MCF 10A (cell line): ENCODE results near the gene DIAPH1. TPM values are rescaled to one million over a fixed set of nuclear protein-coding genes. Genes with fewer than 3 reads are reported as not detected.
A peak's percentile ranks its signal among the peaks of the same experiment; 100 is the strongest.
"Not testable (repeated sequence)": the region's sequence is repeated elsewhere in the genome, so short reads cannot be mapped to it uniquely, and the experiment has no call there.

Source experiments
- BruUV-seq: library from RNA; stranded (reverse); fragments of 400-500 nt; replicated peaks from 2 replicates; lab custom pipeline; 2021; lab: Mats Ljungman, UMichigan
- CTCF ChIA-PET: fragments of 300-600 bp; sonication (Branson Sonifier 250); formaldehyde crosslinking; extraction: SDS; loops from one replicate; lab custom pipeline; 2021; ENCODE audit warnings: antibody characterized with exemption, inconsistent platforms; lab: Yijun Ruan, JAX
- POLR2A ChIA-PET: fragments of 300-600, 350-650 bp; sonication (Branson Sonifier 250); formaldehyde crosslinking; extraction: SDS; loops from one replicate; lab custom pipeline; 2020; ENCODE audit warnings: antibody characterized with exemption, inconsistent platforms; lab: Yijun Ruan, JAX
- DNase-seq: peaks from one replicate; pipeline ENCODE4 v3.0.0-alpha.2; 2018; ENCODE audit not compliant: unreplicated experiment
- H3K27ac Mint-ChIP-seq: one replicate; pipeline ENCODE4 v1.8.0; 2022; ENCODE audit warnings: mild to moderate bottlenecking, low read depth, mixed read lengths; ENCODE audit not compliant: unreplicated experiment
- H3K27me3 Mint-ChIP-seq: one replicate; pipeline ENCODE4 v1.8.0; 2022; ENCODE audit warnings: mixed read lengths; ENCODE audit not compliant: insufficient read depth, unreplicated experiment
- H3K36me3 Mint-ChIP-seq: one replicate; pipeline ENCODE4 v1.8.0; 2022; ENCODE audit warnings: mild to moderate bottlenecking, moderate library complexity, mixed read lengths; ENCODE audit not compliant: insufficient read depth, unreplicated experiment
- H3K4me1 Mint-ChIP-seq: one replicate; pipeline ENCODE4 v1.8.0; 2022; ENCODE audit warnings: mixed read lengths; ENCODE audit not compliant: insufficient read depth, unreplicated experiment
- H3K4me3 Mint-ChIP-seq: one replicate; pipeline ENCODE4 v1.8.0; 2022; ENCODE audit warnings: mild to moderate bottlenecking, moderate library complexity, mixed read lengths; ENCODE audit not compliant: unreplicated experiment
- H3K9me3 Mint-ChIP-seq: one replicate; pipeline ENCODE4 v1.8.0; 2022; ENCODE audit warnings: mixed read lengths; ENCODE audit not compliant: unreplicated experiment
- intact Hi-C: fragments of 100-400 bp; cut with micrococcal nuclease; formaldehyde crosslinking; loops from 2 replicates; pipeline ENCODE4 v1.14.1; 2022
- total RNA-seq: library from RNA; stranded (reverse); gene quantifications from 2 replicates; pipeline ENCODE4 v1.2.3, GENCODE V29; 2022
- TF ChIP-seq, protein P1 (sequence below): fragments of 200-600 bp; IDR thresholded peaks from one replicate; pipeline ENCODE4 v1.8.0; 2022; ENCODE audit warnings: antibody characterized with exemption, mild to moderate bottlenecking; ENCODE audit not compliant: unreplicated experiment

DIAPH1 gene
- total RNA-seq, 1 experiment from 2014 or later: 228 TPM

- no peak for DNase-seq
- Mint-ChIP-seq H3K27ac (peak overlapping the region; percentile 99), H3K27me3 (no peaks in the 10 kb centered on the region), H3K4me3 (peak overlapping the region; percentile 96), H3K9me3 (no peaks in the 10 kb centered on the region), H3K36me3 (peaks cover 52% of the 10 kb centered on the region), H3K4me1 (peaks cover 42% of the 10 kb centered on the region)
- intact Hi-C loops: no loop called here
- POLR2A ChIA-PET: interaction anchor here (0.6 to 15.9 kb wide), 17 partner anchors 13 to 1473 kb away, joined by 3 to 385 read pairs (median 5); partner anchors contain the start of genes ARAP3, HDAC3, RELL2 and RNF14
- CTCF ChIA-PET: interaction anchor here (0.5 to 17.3 kb wide), 11 partner anchors 8 to 418 kb away, joined by 3 to 465 read pairs (median 7); partner anchors contain the start of gene PCDHGA7
- TF ChIP-seq, protein P1, sequence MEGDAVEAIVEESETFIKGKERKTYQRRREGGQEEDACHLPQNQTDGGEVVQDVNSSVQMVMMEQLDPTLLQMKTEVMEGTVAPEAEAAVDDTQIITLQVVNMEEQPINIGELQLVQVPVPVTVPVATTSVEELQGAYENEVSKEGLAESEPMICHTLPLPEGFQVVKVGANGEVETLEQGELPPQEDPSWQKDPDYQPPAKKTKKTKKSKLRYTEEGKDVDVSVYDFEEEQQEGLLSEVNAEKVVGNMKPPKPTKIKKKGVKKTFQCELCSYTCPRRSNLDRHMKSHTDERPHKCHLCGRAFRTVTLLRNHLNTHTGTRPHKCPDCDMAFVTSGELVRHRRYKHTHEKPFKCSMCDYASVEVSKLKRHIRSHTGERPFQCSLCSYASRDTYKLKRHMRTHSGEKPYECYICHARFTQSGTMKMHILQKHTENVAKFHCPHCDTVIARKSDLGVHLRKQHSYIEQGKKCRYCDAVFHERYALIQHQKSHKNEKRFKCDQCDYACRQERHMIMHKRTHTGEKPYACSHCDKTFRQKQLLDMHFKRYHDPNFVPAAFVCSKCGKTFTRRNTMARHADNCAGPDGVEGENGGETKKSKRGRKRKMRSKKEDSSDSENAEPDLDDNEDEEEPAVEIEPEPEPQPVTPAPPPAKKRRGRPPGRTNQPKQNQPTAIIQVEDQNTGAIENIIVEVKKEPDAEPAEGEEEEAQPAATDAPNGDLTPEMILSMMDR: no peak
- BruUV-seq: no TSS peak
Measured at GRCh38 chr5:141615991-141616720, 2.6 kb downstream of the DIAPH1 start.

- ChIA-PET CTCF (interaction anchor here (1.2 to 17.3 kb wide), 5 partner anchors 13 to 390 kb away, joined by 3 to 465 read pairs (median 7); partner anchors contain the start of genes HDAC3, PCDHB14 and RELL2), POLR2A (interaction anchor here (0.6 to 15.9 kb wide), 7 partner anchors 10 to 338 kb away, joined by 3 to 385 read pairs (median 4); partner anchors contain the start of genes HDAC3 and RELL2)
- H3K27me3 Mint-ChIP-seq: no peaks in the 10 kb centered on the region
- BruUV-seq: no TSS peak
- intact Hi-C loops: no loop called here
- TF ChIP-seq, protein P1: no peak
- H3K36me3 Mint-ChIP-seq: peaks cover 47% of the 10 kb centered on the region
- H3K27ac Mint-ChIP-seq: no peak overlapping the region
- H3K4me3 Mint-ChIP-seq: no peak overlapping the region
- no peak for DNase-seq
- no peaks in the 10 kb centered on the region for H3K9me3 Mint-ChIP-seq
- peaks cover 48% of the 10 kb centered on the region for H3K4me1 Mint-ChIP-seq
Measured at GRCh38 chr5:141613344-141613743, 5.5 kb downstream of the DIAPH1 start.

GRCh38 chr5:141611289-141611688 is 7.5 kb downstream of the DIAPH1 start:
- no peaks in the 10 kb centered on the region for H3K27me3 Mint-ChIP-seq
- peak overlapping the region; percentile 0 for H3K27ac Mint-ChIP-seq
- H3K4me3 Mint-ChIP-seq: no peak overlapping the region
- TF ChIP-seq, protein P1: no peak
- H3K4me1 Mint-ChIP-seq: peaks cover 46% of the 10 kb centered on the region
- H3K36me3 Mint-ChIP-seq: peaks cover 41% of the 10 kb centered on the region
- H3K9me3 Mint-ChIP-seq: no peaks in the 10 kb centered on the region
- no TSS peak for BruUV-seq
- ChIA-PET CTCF (interaction anchor here (9.5 to 17.3 kb wide), 2 partner anchors 11 to 21 kb away, joined by 165 to 465 read pairs; no protein-coding TSS in a partner anchor), POLR2A (no interaction called here)
- intact Hi-C loops: no loop called here
- no peak for DNase-seq

- BruUV-seq: not testable (repeated sequence)
- H3K4me1 Mint-ChIP-seq: peaks cover 48% of the 10 kb centered on the region
Measured at GRCh38 chr5:141609921-141610320, 8.9 kb downstream of the DIAPH1 start.

More at GRCh38 chr5:141609921-141610320, 8.9 kb downstream of the DIAPH1 start:
- ChIA-PET POLR2A (interaction anchor here (3.5 to 14.7 kb wide), 2 partner anchors 6 to 18 kb away, joined by 15 to 385 read pairs; partner anchors contain the start of gene DIAPH1), CTCF (interaction anchor here (0.7 to 4.6 kb wide), 3 partner anchors 9 to 351 kb away, joined by 3 to 42 read pairs (median 6); partner anchors contain the start of gene DIAPH1)
- intact Hi-C loops: loop anchor here (10.0 kb wide), 1 partner anchor 635 kb away; no protein-coding TSS in a partner anchor
- DNase-seq, H3K4me3 Mint-ChIP-seq, H3K27ac Mint-ChIP-seq, H3K9me3 Mint-ChIP-seq, H3K27me3 Mint-ChIP-seq: not testable (repeated sequence)
- H3K36me3 Mint-ChIP-seq: peaks cover 40% of the 10 kb centered on the region
